GM11168 (cell line): Measurements from ENCODE around the gene LRBA.

Experiments used
- in situ Hi-C: fragments of 300-500 bp; cut with MboI; formaldehyde crosslinking; loops from one replicate; pipeline ENCODE4 v1.12.0; 2022; ENCODE audit warnings: low sequenced_read_pairs; ENCODE audit not compliant: unreplicated experiment

Gene LRBA

GRCh38 chr4:150358691-150359090 is 656.4 kb downstream of the LRBA start:
- in situ Hi-C loops: no loop called here

- in situ Hi-C loops: no loop called here
Observed at GRCh38 chr4:150357829-150358228, 657.3 kb downstream of the LRBA start.

- in situ Hi-C loops: no loop called here
Observed at GRCh38 chr4:150355858-150356455, 659.1 kb downstream of the LRBA start.

GRCh38 chr4:150355418-150355817 is 659.7 kb downstream of the LRBA start:
- in situ Hi-C loops: no loop called here

GRCh38 chr4:150354214-150354796 is 660.8 kb downstream of the LRBA start:
- in situ Hi-C loops: no loop called here

- in situ Hi-C loops: no loop called here
Observed at GRCh38 chr4:150348079-150348478, 667.0 kb downstream of the LRBA start.

GRCh38 chr4:150345207-150345744 is 669.8 kb downstream of the LRBA start:
- in situ Hi-C loops: no loop called here

- in situ Hi-C loops: no loop called here
Observed at GRCh38 chr4:150343796-150344195, 671.3 kb downstream of the LRBA start.

GRCh38 chr4:150342945-150343344 is 672.1 kb downstream of the LRBA start:
- in situ Hi-C loops: no loop called here

- in situ Hi-C loops: no loop called here
Observed at GRCh38 chr4:150337734-150338133, 677.4 kb downstream of the LRBA start.

- in situ Hi-C loops: no loop called here
Observed at GRCh38 chr4:150336676-150337412, 678.2 kb downstream of the LRBA start.

- in situ Hi-C loops: no loop called here
Observed at GRCh38 chr4:150332961-150333360, 682.1 kb downstream of the LRBA start.

GRCh38 chr4:150332086-150332485 is 683.0 kb downstream of the LRBA start:
- in situ Hi-C loops: no loop called here

- in situ Hi-C loops: no loop called here
Observed at GRCh38 chr4:150329373-150329772, 685.7 kb downstream of the LRBA start.

GRCh38 chr4:150328496-150328895 is 686.6 kb downstream of the LRBA start:
- in situ Hi-C loops: no loop called here

- in situ Hi-C loops: no loop called here
Observed at GRCh38 chr4:150327262-150327780, 687.8 kb downstream of the LRBA start.

GRCh38 chr4:150325872-150326271 is 689.2 kb downstream of the LRBA start:
- in situ Hi-C loops: no loop called here

- in situ Hi-C loops: no loop called here
Observed at GRCh38 chr4:150323406-150324325, 691.4 kb downstream of the LRBA start.

- in situ Hi-C loops: no loop called here
Observed at GRCh38 chr4:150322646-150323045, 692.4 kb downstream of the LRBA start.

GRCh38 chr4:150321113-150321512 is 694.0 kb downstream of the LRBA start:
- in situ Hi-C loops: no loop called here
